Measurements from ENCODE around the gene BAHCC1.

BAHCC1 gene

GRCh38 chr17:81500047-81500446 is 104.8 kb downstream of the BAHCC1 start:
- DNase-seq: no peak

- no peak for DNase-seq
These were observed 107.3 kb downstream of the BAHCC1 start for GRCh38 chr17:81502471-81503017.

GRCh38 chr17:81503619-81504018 is 108.4 kb downstream of the BAHCC1 start:
- DNase-seq: no peak

DNA sequence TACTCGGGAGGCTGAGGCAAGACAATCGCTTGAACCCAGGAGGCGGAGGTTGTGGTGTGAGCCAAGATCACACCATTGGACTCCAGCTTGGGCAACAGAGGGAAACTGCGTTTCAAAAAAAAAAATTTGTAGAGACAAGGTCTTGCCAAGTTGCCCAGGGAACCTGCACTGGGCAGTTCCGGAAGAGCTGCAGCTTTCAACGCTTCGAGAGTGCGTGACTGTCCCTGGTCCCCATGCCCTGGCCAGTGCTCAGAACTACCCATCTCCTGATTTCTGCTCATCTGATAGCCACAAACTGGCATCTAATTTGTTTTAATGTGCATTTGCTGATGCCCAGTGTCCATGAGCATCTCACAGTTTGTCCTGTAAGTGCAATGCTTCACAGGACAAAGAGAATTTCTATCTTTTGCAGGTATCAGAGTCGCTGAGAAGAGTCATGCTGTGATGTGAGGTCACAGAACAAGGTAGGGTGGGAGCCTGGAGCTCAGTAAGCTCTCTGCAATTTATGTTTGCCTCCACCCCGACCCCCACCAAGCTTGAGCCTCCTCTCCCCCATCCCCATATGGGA is 113.5 kb downstream of the BAHCC1 start:
- DNase-seq: no peak

DNA sequence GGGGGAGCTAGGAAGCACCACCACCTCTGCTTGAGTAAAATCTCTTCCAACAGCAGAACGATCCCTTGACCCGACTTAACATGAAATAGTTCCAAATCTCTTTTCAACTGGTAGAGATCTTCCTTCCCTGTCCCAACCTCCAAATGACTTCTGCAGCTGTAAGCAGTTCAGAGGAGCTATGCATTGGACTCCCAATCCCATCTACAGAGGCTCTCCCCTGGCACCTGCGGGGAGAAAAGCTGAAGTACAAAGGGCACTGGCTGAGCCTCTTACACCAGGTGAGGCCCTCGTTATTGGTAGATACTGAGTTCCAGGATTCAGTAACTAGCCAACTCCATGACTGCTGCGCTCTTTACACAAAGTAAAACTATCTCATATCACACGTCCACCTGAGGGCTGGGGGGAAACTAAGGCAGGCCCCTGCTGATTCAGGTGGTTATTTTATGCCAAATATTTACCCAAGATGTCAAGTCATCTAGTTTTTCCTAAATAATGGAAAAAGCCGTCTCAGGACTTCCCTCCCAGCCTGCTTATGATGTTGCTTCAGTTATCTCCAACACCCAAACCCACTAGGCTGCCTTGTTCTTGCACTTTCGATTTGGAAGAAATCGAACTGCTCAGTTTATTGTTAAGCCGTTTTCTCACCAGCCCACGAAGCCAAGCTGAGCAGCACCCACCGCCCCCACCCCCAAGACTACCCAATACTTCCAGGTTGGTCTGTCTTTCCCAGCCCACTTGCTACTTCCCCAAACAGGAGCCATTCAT is 114.1 kb downstream of the BAHCC1 start:
- peak; percentile 46 for DNase-seq

- DNase-seq: no peak
These were observed 114.9 kb downstream of the BAHCC1 start for GRCh38 chr17:81509972-81510784.

DNA sequence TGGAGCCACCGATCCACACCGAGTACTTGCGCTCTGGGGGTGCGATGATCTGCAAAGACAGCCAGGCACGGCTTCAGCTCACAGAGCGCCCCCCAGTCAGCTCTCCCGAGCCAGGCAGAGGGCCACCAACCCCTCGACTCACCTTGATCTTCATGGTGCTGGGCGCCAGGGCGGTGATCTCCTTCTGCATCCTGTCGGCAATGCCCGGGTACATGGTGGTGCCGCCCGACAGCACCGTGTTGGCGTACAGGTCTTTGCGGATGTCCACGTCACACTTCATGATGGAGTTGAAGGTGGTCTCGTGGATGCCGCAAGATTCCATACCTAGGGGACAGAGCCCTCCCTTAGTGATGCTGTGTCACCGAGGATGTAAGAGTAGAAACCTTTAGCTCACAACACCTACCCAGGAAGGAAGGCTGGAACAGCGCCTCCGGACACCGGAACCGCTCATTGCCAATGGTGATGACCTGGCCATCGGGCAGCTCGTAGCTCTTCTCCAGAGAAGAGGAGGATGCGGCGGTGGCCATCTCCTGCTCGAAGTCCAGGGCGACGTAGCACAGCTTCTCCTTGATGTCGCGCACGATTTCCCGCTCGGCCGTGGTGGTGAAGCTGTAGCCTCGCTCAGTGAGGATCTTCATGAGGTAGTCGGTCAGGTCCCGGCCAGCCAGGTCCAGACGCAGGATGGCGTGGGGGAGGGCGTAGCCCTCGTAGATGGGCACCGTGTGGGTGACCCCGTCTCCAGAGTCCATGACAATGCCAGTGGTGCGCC is 115.7 kb downstream of the BAHCC1 start:
- peak; percentile 49 for DNase-seq

DNA sequence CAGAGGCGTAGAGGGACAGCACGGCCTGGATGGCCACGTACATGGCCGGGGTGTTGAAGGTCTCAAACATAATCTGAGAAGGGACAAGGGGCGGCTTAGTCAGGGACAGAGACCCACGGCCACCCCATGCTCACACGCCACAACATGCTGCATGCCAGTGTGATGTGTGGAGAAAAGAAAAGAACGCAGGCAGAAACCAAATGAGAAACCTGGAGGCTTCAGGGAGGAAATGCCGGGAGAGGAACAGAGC is 116.2 kb downstream of the BAHCC1 start:
- DNase-seq: no peak

DNA sequence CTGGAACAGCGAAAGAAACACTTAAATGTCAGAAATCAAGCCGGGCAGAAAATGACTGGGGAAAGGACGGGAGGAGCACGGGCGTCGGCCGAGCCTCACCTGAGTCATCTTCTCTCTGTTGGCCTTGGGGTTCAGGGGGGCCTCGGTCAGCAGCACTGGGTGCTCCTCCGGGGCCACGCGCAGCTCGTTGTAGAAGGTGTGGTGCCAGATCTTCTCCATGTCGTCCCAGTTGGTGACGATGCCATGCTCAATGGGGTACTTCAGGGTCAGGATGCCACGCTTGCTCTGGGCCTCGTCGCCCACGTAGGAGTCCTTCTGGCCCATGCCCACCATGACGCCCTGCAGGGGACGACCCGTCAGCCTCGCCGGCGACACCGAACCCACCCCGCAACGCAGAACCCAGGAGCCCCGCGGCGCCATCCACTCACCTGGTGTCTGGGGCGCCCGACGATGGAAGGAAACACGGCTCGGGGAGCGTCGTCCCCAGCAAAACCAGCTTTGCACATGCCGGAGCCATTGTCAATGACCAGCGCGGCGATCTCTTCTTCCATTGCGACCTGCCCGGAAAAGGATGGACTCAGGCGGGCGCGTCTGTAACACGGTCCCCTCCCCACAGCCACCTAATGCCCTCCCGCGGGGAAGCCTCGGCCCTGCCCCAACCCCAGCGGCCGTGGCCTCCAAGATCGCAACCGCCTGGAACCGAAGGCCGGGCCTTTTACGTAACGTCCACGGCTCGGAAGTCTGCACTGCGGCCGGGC is 116.7 kb downstream of the BAHCC1 start:
- DNase-seq: peak; percentile 35

- DNase-seq: peak; percentile 95
These were observed 117.5 kb downstream of the BAHCC1 start, which contains the start of gene ACTG1 for GRCh38 chr17:81512562-81513371. Gene ACTG1 (minus strand): TSS chr17:81512799. CDS start chr17:81512354, 445 bp downstream.

DNA sequence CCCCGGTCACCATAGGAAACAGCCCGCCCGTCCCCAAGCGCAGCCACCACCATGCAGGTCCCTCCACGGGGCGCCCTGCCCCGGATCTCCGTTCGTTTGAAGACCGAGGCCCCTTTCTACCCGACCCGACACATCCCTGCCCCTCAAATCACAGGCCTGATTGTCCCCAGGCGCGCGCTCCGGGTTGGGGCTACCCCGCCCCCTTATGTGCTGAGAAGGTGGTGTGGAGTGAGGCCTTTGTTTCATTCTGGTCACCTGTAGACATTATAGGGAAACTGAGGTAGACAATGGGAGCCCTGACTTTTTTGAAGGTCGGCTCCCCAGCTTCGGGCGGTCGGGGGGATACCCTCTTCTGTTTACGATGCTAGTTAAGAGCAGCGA is 118.1 kb downstream of the BAHCC1 start:
- peak; percentile 62 for DNase-seq

DNA sequence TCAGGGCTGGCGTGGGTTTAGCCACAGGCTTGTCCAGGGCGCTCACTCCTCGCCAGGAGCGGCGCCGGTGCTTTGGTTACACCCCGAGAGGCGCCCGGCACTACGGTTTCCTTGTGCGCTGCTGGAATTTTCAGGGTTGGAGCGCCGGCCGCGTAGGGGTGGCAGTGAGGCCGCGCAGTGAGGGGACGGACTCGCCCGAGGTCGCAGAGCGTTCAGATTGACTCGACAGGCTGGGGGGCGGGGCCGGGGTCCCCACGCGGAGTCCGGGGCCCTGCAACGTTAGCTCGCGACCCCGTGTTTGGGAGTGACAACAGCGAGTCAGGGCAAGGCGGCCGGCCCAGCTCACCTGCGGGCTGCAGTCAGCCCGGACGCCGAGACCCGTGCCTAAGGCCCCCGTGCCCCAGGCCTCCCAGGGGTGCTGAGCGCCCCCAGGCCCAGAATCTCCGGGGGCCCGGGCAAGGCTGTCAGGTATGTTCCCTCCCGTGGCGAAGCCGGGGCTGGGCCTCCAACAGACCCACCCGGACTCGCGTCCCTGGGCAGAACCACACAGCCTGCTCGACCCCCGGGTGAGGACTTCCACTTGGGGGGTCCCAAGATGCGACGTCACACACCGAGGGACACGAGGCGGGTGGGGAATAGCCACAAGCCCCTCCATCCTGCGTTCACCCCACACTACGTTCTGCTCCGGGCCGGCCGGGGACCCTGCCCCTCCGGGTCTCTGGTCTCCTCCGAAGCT is 118.7 kb downstream of the BAHCC1 start:
- DNase-seq: peak; percentile 31

GRCh38 chr17:81514489-81514738 is 119.2 kb downstream of the BAHCC1 start:
- no peak for DNase-seq

GRCh38 chr17:81514739-81515529 is 119.7 kb downstream of the BAHCC1 start:
- DNase-seq: peak; percentile 79

DNA sequence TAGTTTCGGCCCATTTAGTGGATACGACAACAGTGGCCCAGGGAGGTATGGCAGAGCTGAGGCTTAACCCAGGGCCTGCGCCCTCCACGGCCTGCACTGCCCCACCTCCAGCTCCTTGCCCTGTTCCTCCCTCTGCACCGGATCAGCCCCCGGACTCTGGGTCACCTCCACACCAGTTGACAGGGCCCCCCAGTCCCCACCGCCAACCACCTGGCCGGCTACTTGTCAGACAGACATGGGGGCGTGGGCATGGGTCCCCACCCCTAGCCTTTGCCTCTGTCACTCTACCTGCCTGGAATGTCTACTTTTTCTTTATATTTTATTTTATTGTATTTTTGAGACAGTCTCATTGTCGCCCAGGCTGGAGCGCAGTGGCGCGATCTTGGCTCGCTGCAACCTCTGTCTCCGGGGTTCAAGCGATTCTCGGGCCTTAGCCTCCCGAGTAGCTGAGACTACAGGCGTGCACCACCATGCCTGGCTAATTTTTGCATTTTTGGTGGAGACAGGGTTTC is 120.3 kb downstream of the BAHCC1 start:
- no peak for DNase-seq

Measured in CD4-positive, alpha-beta T cell treated with Interleukin-12 subunit alpha and Interleukin-12 subunit beta, for 1 hour (primary cell).